Osteoblast (primary cell): ENCODE data around the gene RPUSD1. TPM values are rescaled to one million over a fixed set of nuclear protein-coding genes. Genes with fewer than 3 reads are reported as not detected.

Source experiments
- DNase-seq: peaks from one replicate; pipeline ENCODE4 v3.0.0; 2011; ENCODE audit warnings: low spot score, mixed read lengths; ENCODE audit not compliant: insufficient read length; ENCODE audit errors: missing footprints
- H2AFZ ChIP-seq: 2 replicates; pipeline ENCODE4 v1.6.0; 2011; ENCODE audit warnings: mild to moderate bottlenecking, low read length
- H3K27ac ChIP-seq: 2 replicates; pipeline ENCODE4 v1.5.1; 2011; ENCODE audit warnings: mild to moderate bottlenecking, low read depth, low read length, moderate library complexity
- H3K27me3 ChIP-seq: 2 replicates; pipeline ENCODE4 v1.6.0; 2012; ENCODE audit warnings: mild to moderate bottlenecking, control low read depth, inconsistent platforms, low read length, moderate library complexity; ENCODE audit not compliant: insufficient read depth
- H3K36me3 ChIP-seq: 2 replicates; pipeline ENCODE4 v1.5.1; 2011; ENCODE audit warnings: mild to moderate bottlenecking, low read length, control low read depth, moderate library complexity; ENCODE audit not compliant: insufficient read depth
- H3K4me1 ChIP-seq: 2 replicates; pipeline ENCODE4 v1.5.1; 2011; ENCODE audit warnings: mild to moderate bottlenecking, low read length, control low read depth, moderate library complexity; ENCODE audit not compliant: insufficient read depth
- H3K4me2 ChIP-seq: 2 replicates; pipeline ENCODE4 v1.6.0; 2011; ENCODE audit warnings: mild to moderate bottlenecking, low read length; ENCODE audit not compliant: insufficient read depth
- H3K4me3 ChIP-seq: fragments of 200-600 bp; sonication (generic); 3 replicates; pipeline ENCODE4 v1.5.1; 2012; ENCODE audit warnings: mild to moderate bottlenecking, low read length, inconsistent platforms; ENCODE audit not compliant: insufficient read depth
- H3K79me2 ChIP-seq: 2 replicates; pipeline ENCODE4 v1.6.0; 2012; ENCODE audit warnings: mild to moderate bottlenecking, low read length, control low read depth, inconsistent platforms; ENCODE audit not compliant: insufficient read depth
- H3K9me3 ChIP-seq: 2 replicates; pipeline ENCODE4 v1.5.1; 2011; ENCODE audit warnings: low read depth, low read length, control low read depth
- H4K20me1 ChIP-seq: 2 replicates; pipeline ENCODE4 v1.6.0; 2012; ENCODE audit warnings: mild to moderate bottlenecking, low read length, control low read depth; ENCODE audit not compliant: insufficient read depth
- CTCF ChIP-seq: IDR thresholded peaks from 2 replicates; pipeline ENCODE4 v1.5.1; 2011; ENCODE audit warnings: mild to moderate bottlenecking, low read depth, low read length, moderate library complexity; ENCODE audit errors: extremely low read depth
- total RNA-seq: library from RNA; depleted of rRNA; stranded (reverse); fragments of >200 nt; gene quantifications from 2 replicates; pipeline ENCODE4 v1.2.3, GENCODE V29; 2012

RPUSD1 gene
- total RNA-seq, 1 donor: 28.2 TPM

GRCh38 chr16:769184-769784 is 18.9 kb downstream of the RPUSD1 start:
- DNase-seq: no peak
- no peaks in the 10 kb centered on the region for H3K79me2 ChIP-seq
- H3K36me3 ChIP-seq: no peaks in the 10 kb centered on the region
- H2AFZ ChIP-seq: no peak overlapping the region
- H3K27ac ChIP-seq: no peak overlapping the region
- H3K4me3 ChIP-seq: no peak overlapping the region
- no peaks in the 10 kb centered on the region for H4K20me1 ChIP-seq
- H3K4me1 ChIP-seq: no peaks in the 10 kb centered on the region
- H3K9me3 ChIP-seq: no peaks in the 10 kb centered on the region
- no peak for TF ChIP-seq CTCF
- H3K27me3 ChIP-seq: no peaks in the 10 kb centered on the region
- H3K4me2 ChIP-seq: no peak overlapping the region

GRCh38 chr16:768428-768827 is 19.8 kb downstream of the RPUSD1 start:
- H3K27ac ChIP-seq: no peak overlapping the region
- no peak for DNase-seq
- no peak for TF ChIP-seq CTCF
- no peaks in the 10 kb centered on the region for H3K27me3 ChIP-seq
- no peak overlapping the region for H2AFZ ChIP-seq
- H3K79me2 ChIP-seq: no peaks in the 10 kb centered on the region
- H3K9me3 ChIP-seq: no peaks in the 10 kb centered on the region
- H3K36me3 ChIP-seq: no peaks in the 10 kb centered on the region
- no peaks in the 10 kb centered on the region for H3K4me1 ChIP-seq
- no peak overlapping the region for H3K4me2 ChIP-seq
- H4K20me1 ChIP-seq: no peaks in the 10 kb centered on the region
- H3K4me3 ChIP-seq: no peak overlapping the region

GRCh38 chr16:767743-768235 is 20.4 kb downstream of the RPUSD1 start:
- Histone ChIP-seq H3K4me2 (no peak overlapping the region), H3K4me1 (no peaks in the 10 kb centered on the region), H4K20me1 (no peaks in the 10 kb centered on the region), H3K79me2 (no peaks in the 10 kb centered on the region), H3K4me3 (no peak overlapping the region), H2AFZ (no peak overlapping the region), H3K27ac (no peak overlapping the region), H3K27me3 (no peaks in the 10 kb centered on the region), H3K36me3 (no peaks in the 10 kb centered on the region), H3K9me3 (no peaks in the 10 kb centered on the region)
- DNase-seq: no peak
- no peak for TF ChIP-seq CTCF

GRCh38 chr16:766820-767640 is 21.2 kb downstream of the RPUSD1 start:
- no peak overlapping the region for H3K27ac ChIP-seq
- no peak overlapping the region for H3K4me2 ChIP-seq
- no peak overlapping the region for H2AFZ ChIP-seq
- no peaks in the 10 kb centered on the region for H3K9me3 ChIP-seq
- no peaks in the 10 kb centered on the region for H4K20me1 ChIP-seq
- H3K27me3 ChIP-seq: no peaks in the 10 kb centered on the region
- no peak for TF ChIP-seq CTCF
- no peaks in the 10 kb centered on the region for H3K4me1 ChIP-seq
- H3K36me3 ChIP-seq: no peaks in the 10 kb centered on the region
- DNase-seq: no peak
- no peak overlapping the region for H3K4me3 ChIP-seq
- H3K79me2 ChIP-seq: no peaks in the 10 kb centered on the region
